Germinal center (tissue), 1 donor: ENCODE results near the gene PLOD2.

Source experiments
- DNase-seq: peaks from one replicate; pipeline ENCODE4 v3.0.0; 2012; ENCODE audit warnings: mixed read lengths, low spot score

Gene PLOD2

GRCh38 chr3:146100180-146100579 lies 60.8 kb downstream of the PLOD2 start:
- DNase-seq: no peak

GRCh38 chr3:146099316-146099715 lies 61.7 kb downstream of the PLOD2 start:
- DNase-seq: no peak

GRCh38 chr3:146093896-146094295 lies 67.1 kb downstream of the PLOD2 start:
- DNase-seq: no peak

GRCh38 chr3:146092230-146092629 lies 68.8 kb downstream of the PLOD2 start:
- DNase-seq: no peak

GRCh38 chr3:146091397-146091796 lies 69.6 kb downstream of the PLOD2 start:
- DNase-seq: no peak

GRCh38 chr3:146090521-146090920 lies 70.5 kb downstream of the PLOD2 start:
- DNase-seq: no peak

- DNase-seq: no peak
Measured at GRCh38 chr3:146088840-146089239, 72.1 kb downstream of the PLOD2 start.

GRCh38 chr3:146087116-146087515 lies 73.9 kb downstream of the PLOD2 start:
- DNase-seq: no peak

- DNase-seq: no peak
Measured at GRCh38 chr3:146086211-146086610, 74.8 kb downstream of the PLOD2 start.

- DNase-seq: no peak
Measured at GRCh38 chr3:146085678-146086077, 75.3 kb downstream of the PLOD2 start.

GRCh38 chr3:146080578-146080977 lies 80.4 kb downstream of the PLOD2 start:
- DNase-seq: no peak

- DNase-seq: no peak
Measured at GRCh38 chr3:146078031-146078430, 83.0 kb downstream of the PLOD2 start.

GRCh38 chr3:146077181-146077580 lies 83.8 kb downstream of the PLOD2 start:
- no peak for DNase-seq

- DNase-seq: no peak
Measured at GRCh38 chr3:146072824-146073223, 88.2 kb downstream of the PLOD2 start.

GRCh38 chr3:146072061-146072460 lies 88.9 kb downstream of the PLOD2 start:
- DNase-seq: no peak

GRCh38 chr3:146071632-146072031 lies 89.4 kb downstream of the PLOD2 start:
- no peak for DNase-seq

- no peak for DNase-seq
Measured at GRCh38 chr3:146067048-146067447, 93.9 kb downstream of the PLOD2 start.

- no peak for DNase-seq
Measured at GRCh38 chr3:146065573-146066006, 95.4 kb downstream of the PLOD2 start.

- DNase-seq: no peak
Measured at GRCh38 chr3:146058241-146058640, 102.7 kb downstream of the PLOD2 start.

- no peak for DNase-seq
Measured at GRCh38 chr3:146052791-146053310, 108.1 kb downstream of the PLOD2 start.

- no peak for DNase-seq
Measured at GRCh38 chr3:146052056-146052790, 108.8 kb downstream of the PLOD2 start.

GRCh38 chr3:146050691-146051090 lies 110.3 kb downstream of the PLOD2 start:
- DNase-seq: no peak

GRCh38 chr3:146047485-146047884 lies 113.5 kb downstream of the PLOD2 start:
- no peak for DNase-seq

- DNase-seq: no peak
Measured at GRCh38 chr3:146044046-146044445, 116.9 kb downstream of the PLOD2 start.
